ENCODE measurements around the gene GSG1L.

GSG1L gene

DNA sequence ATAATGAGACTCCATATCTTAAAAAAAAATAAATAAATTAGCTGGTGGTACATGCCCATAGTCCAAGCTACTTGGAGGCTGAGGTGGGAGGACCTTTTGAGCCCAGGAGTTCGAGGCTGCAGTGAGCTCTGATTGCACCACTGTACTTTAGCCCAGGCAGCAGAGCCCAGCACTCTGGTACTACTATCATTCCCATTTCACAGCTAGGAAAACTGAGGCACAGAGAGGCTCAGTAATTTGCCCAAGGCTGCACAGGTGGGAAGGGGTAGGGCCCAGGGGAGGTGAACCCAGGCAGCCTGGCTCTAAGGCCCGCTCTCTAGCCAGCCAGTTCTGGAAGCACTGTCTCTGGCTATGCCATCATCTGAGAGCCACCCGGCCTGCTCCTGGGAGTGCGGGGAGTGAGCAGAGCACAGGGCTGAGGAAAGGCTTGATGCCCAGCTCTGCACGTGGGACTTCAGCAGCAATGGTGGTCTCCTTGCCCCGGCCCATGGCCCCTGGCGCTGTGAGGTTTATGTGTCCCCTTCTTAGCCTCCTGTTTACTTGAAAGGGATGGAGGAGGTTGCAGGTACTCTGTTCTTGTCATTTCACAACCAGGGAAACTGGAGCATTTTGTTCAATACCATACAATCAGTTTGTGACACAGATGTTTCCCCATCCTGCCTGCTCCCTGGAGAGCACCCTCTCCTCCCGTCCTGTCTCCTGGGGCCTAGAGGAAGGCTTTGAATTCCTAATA lies 291.3 kb downstream of the GSG1L start:
- no peak for DNase-seq (ENCODE audit: low read depth)

DNA sequence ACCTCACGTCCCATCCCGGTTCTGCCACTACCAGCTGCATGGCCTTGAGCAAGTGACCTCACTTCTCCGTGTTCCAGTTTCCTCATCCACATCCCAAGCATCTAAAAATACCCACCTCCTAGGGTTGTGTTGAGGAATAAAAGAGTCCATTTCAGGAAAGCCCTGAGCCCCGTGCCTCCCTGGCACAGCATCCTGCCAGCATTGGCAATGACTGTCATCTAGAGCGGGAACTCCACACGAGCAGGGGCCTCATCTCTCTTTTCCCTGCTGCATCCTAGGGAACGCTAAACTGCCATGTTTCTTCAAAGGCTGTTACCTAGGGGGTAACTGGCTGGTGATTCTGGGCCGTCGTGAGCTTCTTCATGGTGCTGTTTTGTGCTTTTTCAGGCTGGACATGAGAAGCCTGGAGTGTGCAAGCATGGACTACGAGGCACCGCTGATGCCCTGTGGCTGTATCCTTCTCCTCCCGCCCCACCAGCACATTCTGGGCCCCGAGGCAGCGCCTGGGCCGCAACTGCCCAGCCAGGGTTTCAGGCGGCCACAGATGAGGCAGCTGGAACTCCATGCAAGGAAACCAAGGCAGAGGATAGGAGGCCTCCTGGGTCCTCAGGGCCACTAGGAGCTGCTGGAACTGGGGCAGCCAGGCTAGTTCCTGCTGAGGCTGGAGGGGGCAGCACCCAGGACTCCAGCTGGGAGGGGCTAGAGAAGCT lies 292.2 kb downstream of the GSG1L start:
- no peak for DNase-seq (ENCODE audit: low read depth)

DNA sequence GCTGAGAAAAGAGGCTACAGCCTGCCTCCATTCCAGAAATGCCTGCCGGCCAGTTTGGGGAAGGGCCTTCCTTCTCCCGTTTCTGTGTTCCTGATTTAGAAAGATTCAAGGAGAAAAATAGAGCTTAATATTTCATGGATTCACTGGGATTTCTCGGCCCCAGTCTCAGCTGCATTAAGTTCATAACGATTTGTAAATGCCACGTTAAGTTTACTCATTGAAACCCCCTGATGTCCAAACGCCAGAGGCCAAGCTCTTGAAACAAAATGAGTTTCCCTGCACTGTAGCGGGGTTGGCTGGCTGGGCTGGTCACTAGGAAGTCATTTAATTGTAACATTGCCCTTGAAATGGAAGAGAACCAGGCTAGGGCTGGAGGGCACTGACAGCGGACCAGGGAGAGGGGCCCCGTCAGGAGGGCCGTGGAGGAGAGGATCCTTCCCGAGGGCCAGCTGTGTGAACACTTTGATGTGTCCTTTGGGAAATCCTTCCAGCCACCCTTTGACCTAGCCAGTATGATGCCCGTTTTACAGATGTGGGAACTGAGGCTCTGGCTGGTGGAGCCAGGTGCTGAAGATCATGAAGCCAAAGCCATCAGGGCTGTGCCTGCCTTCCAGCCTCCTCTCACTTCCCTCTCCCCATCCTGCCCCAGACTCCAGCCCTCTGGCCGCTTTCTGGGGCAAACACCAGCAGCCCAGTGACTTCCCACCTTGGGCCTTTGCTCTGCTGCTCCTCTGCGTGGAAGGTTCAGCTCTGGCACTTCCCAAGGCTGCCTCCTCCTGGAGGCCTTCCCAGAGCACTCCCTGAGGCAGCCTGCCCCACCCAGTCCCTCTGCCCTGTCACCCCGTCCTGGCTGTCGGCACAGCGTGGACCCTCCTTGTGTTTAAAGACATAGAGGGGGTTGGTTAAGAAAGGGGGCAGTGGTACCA lies 293.0 kb downstream of the GSG1L start:
- DNase-seq (ENCODE audit: low read depth): no peak

- DNase-seq (ENCODE audit: low read depth): no peak
Measured at GRCh38 chr16:27769561-27770255, 293.8 kb downstream of the GSG1L start.

DNA sequence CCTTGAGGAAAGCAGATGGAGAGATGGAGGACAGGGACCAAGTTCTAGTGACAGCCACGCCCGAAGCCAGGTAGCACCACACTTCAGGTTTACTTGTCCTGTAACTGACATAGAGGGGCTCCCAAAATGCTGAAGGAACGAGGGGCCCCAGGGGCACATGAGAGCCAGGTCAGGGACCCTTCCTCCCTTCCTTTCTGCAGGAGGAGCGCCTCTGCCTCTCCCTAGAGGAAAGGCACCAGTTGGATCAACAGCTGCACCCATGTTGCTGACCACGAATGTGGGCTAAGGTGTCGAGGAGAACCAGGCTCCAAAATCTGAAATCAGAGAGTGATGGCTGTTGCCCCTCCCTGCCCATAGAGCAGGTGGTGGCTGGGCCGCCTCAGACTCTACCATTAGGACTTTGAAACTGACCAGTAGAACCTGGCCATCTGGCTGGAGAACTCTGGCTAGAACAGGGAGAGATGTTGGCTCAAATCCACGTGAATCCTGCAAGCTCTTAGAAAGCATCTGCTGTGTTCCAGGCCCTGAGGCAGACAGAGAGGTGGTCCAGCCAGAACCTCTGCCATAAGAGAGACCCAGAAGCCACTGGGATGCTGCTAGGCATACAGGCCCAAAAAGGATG lies 294.8 kb downstream of the GSG1L start:
- no peak for DNase-seq (ENCODE audit: low read depth)

- no peak for DNase-seq (ENCODE audit: low read depth)
Measured at GRCh38 chr16:27767971-27768591, 295.4 kb downstream of the GSG1L start.

GRCh38 chr16:27767081-27767480 lies 296.4 kb downstream of the GSG1L start:
- DNase-seq (ENCODE audit: low read depth): no peak

GRCh38 chr16:27766236-27766925 lies 297.1 kb downstream of the GSG1L start:
- no peak for DNase-seq (ENCODE audit: low read depth)

DNA sequence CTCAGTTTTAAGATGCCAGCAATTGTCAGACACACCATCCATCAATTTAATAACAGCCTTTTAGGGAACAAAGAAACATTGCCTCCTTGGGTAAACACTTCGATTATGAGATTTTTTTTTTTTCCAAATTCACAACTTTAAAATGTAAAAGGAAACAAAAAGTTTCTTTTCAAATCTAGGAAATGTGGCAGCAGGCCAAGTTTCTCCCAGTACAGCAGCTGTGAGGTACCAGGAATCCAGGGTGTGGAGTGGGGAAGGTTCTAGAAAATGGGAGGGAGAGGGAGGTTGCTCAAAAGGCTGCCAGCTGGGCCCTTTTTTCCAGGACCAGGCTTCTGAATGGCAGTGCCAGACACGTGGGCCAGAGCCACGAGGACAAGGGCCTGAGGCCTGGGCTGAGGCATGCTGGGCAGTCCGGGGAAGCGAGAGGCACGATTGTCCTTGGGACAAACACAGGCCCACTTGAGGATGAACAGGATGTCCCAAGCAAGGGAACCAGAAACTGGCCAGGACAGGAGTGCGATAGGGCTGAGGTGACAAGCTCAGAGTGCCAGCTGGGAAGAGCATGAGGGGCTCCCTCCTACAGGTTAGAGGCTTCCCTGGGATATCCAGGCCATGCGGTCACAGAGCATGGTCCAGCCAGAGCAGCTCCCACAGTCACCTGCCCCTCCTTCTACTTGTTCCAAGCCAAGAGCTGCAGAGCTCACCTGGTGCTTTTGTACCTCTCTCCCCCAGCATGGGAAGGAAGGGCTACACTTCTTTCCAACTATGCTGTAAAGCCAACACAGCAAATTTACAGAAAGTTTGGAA lies 298.4 kb downstream of the GSG1L start:
- DNase-seq (ENCODE audit: low read depth): no peak

DNA sequence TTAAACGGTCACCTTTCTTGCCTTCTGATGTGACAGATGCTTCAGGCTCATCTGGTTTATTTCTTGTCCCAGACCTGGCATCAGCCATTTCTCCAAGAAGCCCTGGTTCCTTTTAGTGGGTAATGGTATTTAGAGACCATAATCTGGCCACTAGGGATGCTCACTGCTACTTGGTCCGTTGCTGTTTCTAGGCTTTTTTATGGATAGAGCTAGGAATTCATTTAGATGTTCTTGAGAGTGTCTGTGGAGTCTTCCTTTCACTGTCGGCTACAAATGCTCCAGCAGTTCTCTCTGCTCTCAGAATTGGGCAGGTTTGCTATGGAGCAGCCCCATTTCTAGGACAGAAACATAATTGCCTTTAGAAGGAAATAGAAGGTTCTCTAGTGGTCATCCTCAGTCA lies 299.1 kb downstream of the GSG1L start:
- DNase-seq (ENCODE audit: low read depth): no peak

- no peak for DNase-seq (ENCODE audit: low read depth)
Measured at GRCh38 chr16:27762441-27762840, 301.1 kb downstream of the GSG1L start.

GRCh38 chr16:27761816-27762215 lies 301.7 kb downstream of the GSG1L start:
- DNase-seq (ENCODE audit: low read depth): no peak

GRCh38 chr16:27760789-27761176 lies 302.7 kb downstream of the GSG1L start:
- DNase-seq (ENCODE audit: low read depth): no peak

GRCh38 chr16:27759967-27760788 lies 303.3 kb downstream of the GSG1L start:
- no peak for DNase-seq (ENCODE audit: low read depth)

GRCh38 chr16:27759301-27759871 lies 304.1 kb downstream of the GSG1L start:
- no peak for DNase-seq (ENCODE audit: low read depth)

GRCh38 chr16:27758544-27758943 lies 305.0 kb downstream of the GSG1L start:
- no peak for DNase-seq (ENCODE audit: low read depth)

DNA sequence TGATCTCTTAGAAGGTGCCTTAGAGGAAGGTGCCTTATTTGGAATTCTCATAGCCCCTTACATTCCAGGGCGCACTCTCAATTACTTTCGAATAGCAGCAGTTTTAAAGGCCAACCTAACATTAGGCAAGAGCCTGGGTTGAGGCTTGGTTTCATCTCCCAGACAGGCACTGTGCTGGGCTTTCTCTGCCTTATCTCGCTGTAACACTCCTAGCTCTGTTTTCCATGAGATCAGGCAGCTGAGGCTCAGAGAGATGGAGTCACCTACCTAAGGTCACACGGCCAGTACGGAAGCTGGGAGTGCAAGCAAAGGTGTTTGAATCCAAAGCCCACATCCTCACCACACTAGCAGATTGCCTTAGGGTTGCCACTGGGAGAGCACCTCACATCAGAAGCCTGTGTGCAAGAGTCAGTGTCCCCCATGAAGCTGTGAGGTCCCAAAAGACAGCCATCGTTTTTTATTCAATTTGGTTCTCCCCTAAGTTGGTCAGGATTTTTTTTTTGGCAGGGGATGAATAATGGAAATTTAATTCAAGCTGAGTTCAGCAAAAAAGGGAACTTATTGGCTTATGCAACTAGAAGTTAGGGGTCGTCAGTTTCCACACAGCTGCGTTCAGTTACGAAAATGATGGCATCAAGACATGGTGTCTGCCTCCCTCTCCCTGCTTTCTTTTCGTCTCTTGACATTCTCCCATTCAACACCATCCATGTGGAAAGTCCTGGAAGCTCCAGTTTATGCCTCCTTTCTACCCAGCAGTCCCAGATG lies 307.1 kb downstream of the GSG1L start:
- DNase-seq (ENCODE audit: low read depth): no peak

Measured in stimulated activated CD8-positive, alpha-beta memory T cell treated with anti-CD3 and anti-CD28 coated beads, Interleukin-12 subunit alpha, Interleukin-12 subunit beta, amount 100 ng/mL, for 4 hours (primary cell).